Measurements from ENCODE around the gene ALG3.
"Not testable (repeated sequence)": the region's sequence is repeated elsewhere in the genome, so short reads cannot be mapped to it uniquely, and the experiment has no call there.

DNA sequence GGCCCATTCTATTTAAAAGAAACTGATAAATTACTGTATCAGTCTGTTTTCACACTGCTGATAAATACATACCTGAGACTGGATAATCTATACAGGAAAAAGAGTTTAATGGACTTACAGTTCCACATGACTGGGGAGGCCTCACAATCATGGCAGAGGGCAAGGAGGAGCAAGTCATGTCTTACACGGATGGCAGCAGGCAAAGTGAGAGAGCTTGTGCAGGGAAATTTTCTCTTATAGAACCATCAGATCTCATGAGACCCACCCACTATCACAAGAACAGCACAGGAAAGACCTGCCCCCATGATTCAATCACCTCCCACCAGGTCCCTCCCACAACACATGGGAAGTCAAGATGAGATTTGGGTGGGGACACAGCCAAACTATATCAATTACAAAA lies 18.5 kb upstream of the ALG3 start:
- TF ChIP-seq, protein P1, sequence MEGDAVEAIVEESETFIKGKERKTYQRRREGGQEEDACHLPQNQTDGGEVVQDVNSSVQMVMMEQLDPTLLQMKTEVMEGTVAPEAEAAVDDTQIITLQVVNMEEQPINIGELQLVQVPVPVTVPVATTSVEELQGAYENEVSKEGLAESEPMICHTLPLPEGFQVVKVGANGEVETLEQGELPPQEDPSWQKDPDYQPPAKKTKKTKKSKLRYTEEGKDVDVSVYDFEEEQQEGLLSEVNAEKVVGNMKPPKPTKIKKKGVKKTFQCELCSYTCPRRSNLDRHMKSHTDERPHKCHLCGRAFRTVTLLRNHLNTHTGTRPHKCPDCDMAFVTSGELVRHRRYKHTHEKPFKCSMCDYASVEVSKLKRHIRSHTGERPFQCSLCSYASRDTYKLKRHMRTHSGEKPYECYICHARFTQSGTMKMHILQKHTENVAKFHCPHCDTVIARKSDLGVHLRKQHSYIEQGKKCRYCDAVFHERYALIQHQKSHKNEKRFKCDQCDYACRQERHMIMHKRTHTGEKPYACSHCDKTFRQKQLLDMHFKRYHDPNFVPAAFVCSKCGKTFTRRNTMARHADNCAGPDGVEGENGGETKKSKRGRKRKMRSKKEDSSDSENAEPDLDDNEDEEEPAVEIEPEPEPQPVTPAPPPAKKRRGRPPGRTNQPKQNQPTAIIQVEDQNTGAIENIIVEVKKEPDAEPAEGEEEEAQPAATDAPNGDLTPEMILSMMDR (IDR thresholded peaks at IDR 0.05): not testable (repeated sequence)
- TF ChIP-seq EZH2phosphoT487, EZH2 (IDR thresholded peaks at IDR 0.05): not testable (repeated sequence)
